Fibroblast of pulmonary artery (primary cell): Measurements from ENCODE around the gene LYRM4.

Experiments
- DNase-seq: peaks from one replicate; pipeline ENCODE4 v3.0.0-alpha.2; 2010; ENCODE audit warnings: low read depth
- H3K4me3 ChIP-seq: replicated peaks from 2 replicates; pipeline ENCODE4 v1.5.1; 2011; ENCODE audit warnings: low read depth, mild to moderate bottlenecking, control low read depth, low read length, moderate library complexity
- TF ChIP-seq, protein P1 (sequence below): IDR thresholded peaks from 2 replicates; pipeline ENCODE4 v1.5.1; 2011; ENCODE audit warnings: mild to moderate bottlenecking, control low read depth, low read length, inconsistent platforms; ENCODE audit errors: missing control alignments

Gene LYRM4

DNA sequence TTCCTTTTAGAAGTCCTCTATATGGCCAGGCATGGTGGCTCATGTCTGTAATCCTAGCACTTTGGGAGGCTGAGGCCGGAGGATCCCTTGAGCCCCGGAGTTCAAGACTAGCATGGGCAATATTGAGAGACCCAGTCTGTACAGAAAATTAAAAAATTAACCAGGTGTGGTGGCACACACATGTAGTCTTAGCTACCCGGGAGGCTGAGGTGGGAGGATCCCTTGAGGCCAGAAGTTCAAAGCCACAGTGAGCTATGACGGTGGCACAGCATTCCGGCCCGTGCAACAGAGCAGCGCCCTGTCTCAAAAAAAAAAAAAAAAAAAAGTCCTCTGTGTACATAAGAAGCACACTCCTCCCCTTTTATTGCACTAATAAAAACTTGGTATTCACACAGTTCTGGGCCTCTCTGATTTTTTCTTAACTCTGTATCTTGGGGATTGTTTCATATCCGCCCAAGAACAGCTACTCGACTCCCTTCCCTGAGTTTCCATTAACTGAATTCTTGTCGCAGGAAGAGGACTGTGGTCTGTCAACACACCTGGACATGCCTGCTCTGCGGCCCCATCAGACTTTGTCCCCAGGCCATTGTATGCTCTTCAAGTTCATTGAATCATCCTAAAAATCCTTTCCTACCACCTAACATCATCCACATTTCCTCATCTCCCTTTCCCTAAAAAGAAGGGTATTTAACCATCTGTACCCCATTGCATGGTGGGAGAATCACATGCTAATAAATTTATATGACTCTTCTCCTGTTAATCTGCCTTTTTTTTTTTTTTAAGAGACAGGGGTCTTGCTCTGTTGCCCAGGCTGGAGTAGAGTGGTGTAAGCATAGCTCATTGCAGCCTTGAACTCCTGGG lies 201.5 kb downstream of the LYRM4 start:
- DNase-seq: no peak
- TF ChIP-seq, protein P1, sequence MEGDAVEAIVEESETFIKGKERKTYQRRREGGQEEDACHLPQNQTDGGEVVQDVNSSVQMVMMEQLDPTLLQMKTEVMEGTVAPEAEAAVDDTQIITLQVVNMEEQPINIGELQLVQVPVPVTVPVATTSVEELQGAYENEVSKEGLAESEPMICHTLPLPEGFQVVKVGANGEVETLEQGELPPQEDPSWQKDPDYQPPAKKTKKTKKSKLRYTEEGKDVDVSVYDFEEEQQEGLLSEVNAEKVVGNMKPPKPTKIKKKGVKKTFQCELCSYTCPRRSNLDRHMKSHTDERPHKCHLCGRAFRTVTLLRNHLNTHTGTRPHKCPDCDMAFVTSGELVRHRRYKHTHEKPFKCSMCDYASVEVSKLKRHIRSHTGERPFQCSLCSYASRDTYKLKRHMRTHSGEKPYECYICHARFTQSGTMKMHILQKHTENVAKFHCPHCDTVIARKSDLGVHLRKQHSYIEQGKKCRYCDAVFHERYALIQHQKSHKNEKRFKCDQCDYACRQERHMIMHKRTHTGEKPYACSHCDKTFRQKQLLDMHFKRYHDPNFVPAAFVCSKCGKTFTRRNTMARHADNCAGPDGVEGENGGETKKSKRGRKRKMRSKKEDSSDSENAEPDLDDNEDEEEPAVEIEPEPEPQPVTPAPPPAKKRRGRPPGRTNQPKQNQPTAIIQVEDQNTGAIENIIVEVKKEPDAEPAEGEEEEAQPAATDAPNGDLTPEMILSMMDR: no peak
- H3K4me3 ChIP-seq: no peak overlapping the region
